Tongue (tissue), 2 donors: ENCODE results near the gene SPOP. TPM values are rescaled to one million over a fixed set of nuclear protein-coding genes. Genes with fewer than 3 reads are reported as not detected.
"Not testable (repeated sequence)": the region's sequence is repeated elsewhere in the genome, so short reads cannot be mapped to it uniquely, and the experiment has no call there.

Experiments
- DNase-seq: peaks from one replicate; pipeline ENCODE4 v3.0.0-alpha.2; 2015
- total RNA-seq: library from RNA; depleted of rRNA; stranded (reverse); fragments of >200 nt; gene quantifications from one replicate; pipeline ENCODE4 v1.2.3, GENCODE V29; 2014

The SPOP gene
- total RNA-seq, 1 donor from 2014 or later: 131 TPM

- DNase-seq: no peak
Observed at GRCh38 chr17:49571764-49572163, 106.1 kb downstream of the SPOP start.

- no peak for DNase-seq
Observed at GRCh38 chr17:49571283-49571682, 106.6 kb downstream of the SPOP start.

GRCh38 chr17:49570540-49571242, 107.2 kb downstream of the SPOP start:
- DNase-seq: no peak

GRCh38 chr17:49568695-49569047, 109.2 kb downstream of the SPOP start:
- not testable (repeated sequence) for DNase-seq

GRCh38 chr17:49567871-49568694, 109.8 kb downstream of the SPOP start:
- peak; percentile 91 for DNase-seq

GRCh38 chr17:49567104-49567521, 110.8 kb downstream of the SPOP start:
- DNase-seq: no peak

GRCh38 chr17:49566668-49567071, 111.2 kb downstream of the SPOP start:
- DNase-seq: no peak

- no peak for DNase-seq
Observed at GRCh38 chr17:49565948-49566491, 111.9 kb downstream of the SPOP start.

- no peak for DNase-seq
Observed at GRCh38 chr17:49564638-49565037, 113.3 kb downstream of the SPOP start.

- peak; percentile 64 for DNase-seq
Observed at GRCh38 chr17:49557312-49558024, 120.4 kb downstream of the SPOP start.

- peak; percentile 91 for DNase-seq
Observed at GRCh38 chr17:49556223-49556943, 121.5 kb downstream of the SPOP start.

- peak; percentile 62 for DNase-seq
Observed at GRCh38 chr17:49555495-49556222, 122.2 kb downstream of the SPOP start.

- DNase-seq: no peak
Observed at GRCh38 chr17:49554694-49555494, 123.0 kb downstream of the SPOP start.

GRCh38 chr17:49553676-49554335, 124.1 kb downstream of the SPOP start:
- no peak for DNase-seq

- DNase-seq: peak; percentile 96
Observed at GRCh38 chr17:49552070-49552751, 125.7 kb downstream of the SPOP start.

- no peak for DNase-seq
Observed at GRCh38 chr17:49551221-49552069, 126.5 kb downstream of the SPOP start.

GRCh38 chr17:49550764-49551163, 127.1 kb downstream of the SPOP start:
- DNase-seq: not testable (repeated sequence)
